ENCODE results near the gene ABCG2. TPM values are rescaled to one million over a fixed set of nuclear protein-coding genes. Genes with fewer than 3 reads are reported as not detected.

Gene ABCG2
- total RNA-seq, 1 experiment from 2014 or later: 0.44 TPM

GRCh38 chr4:88189418-88189738, 30.9 kb upstream of the ABCG2 start:
- DNase-seq (ENCODE audit: low read depth, low spot score): no peak
- CTCF ChIA-PET: interaction anchor here (1.1 kb wide), 1 partner anchor 17 kb away, joined by 3 read pairs; no protein-coding TSS in a partner anchor
- intact Hi-C loops (cut with micrococcal nuclease): no loop called here

DNA sequence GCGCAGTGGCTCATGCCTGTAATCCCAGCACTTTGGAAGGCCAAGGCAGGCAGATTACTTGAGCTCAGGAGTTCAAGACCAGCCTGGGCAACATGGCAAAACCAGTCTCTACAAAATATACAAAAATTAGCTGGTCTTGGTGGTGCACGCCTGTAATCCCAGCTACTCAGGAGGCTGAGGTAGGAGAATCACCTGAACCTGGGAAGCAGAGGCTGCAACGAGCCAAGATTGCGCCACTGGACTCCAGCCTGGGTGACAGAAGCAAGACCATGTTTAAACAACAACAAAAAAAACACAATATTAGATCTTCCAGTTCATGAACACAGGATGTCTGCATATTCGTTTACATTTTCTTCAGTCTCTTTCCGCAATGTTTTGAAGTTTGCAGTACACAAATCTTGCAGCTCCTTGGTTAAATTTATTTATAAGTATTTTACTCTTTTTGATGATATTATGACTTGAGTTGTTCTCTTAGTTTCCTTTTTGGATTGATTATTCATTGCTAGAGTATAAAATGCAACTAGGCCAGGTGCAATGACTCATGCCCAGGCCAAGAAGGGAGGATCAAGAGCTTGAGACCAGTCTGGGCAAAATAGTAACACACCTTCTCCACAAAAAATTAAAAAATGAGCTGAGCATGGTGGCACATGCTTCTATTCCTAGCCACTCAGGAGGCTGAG, 30.4 kb upstream of the ABCG2 start:
- H3K4me2 ChIP-seq (ENCODE audit: low read length): no peak overlapping the region

More at GRCh38 chr4:88189418-88189738, 30.9 kb upstream of the ABCG2 start:
- H3K4me3 ChIP-seq (replicated peaks in 1 of 2; ENCODE audit: low read depth in 1 of 2, low read length in 2 of 2): no peak overlapping the region
- no TSS peak for BruUV-seq (replicated peaks)
- peak overlapping the region; percentile 81 for H2AFZ ChIP-seq (ENCODE audit: low read depth, low read length, poor library complexity, severe bottlenecking)
- H3K36me3 ChIP-seq (ENCODE audit: control insufficient read depth in 1 of 2, insufficient read depth in 2 of 2, low read length in 2 of 2): no peaks in the 10 kb centered on the region
- no peak overlapping the region for H3K27ac ChIP-seq (ENCODE audit: low read depth, low read length)
- no peaks in the 10 kb centered on the region for H4K20me1 ChIP-seq (ENCODE audit: insufficient read depth)
- ChIA-PET RAD21 (ENCODE audit: low non-redundant PET in 1 of 2, low total read pairs in 2 of 2, uncharacterized antibody in 2 of 2, unreplicated experiment in 2 of 2) (no interaction called here), POLR2A (no interaction called here)
- H3K27me3 ChIP-seq (ENCODE audit: insufficient read depth, low read length): no peaks in the 10 kb centered on the region
- no peak overlapping the region for H3K4me2 ChIP-seq (ENCODE audit: low read length)
- no peak for TF ChIP-seq POLR2A (IDR thresholded peaks at IDR 0.05; ENCODE audit: borderline replicate concordance, extremely low read depth, insufficient read depth, insufficient read length)
- TF ChIP-seq CEBPB (IDR thresholded peaks at IDR 0.05; ENCODE audit: low read depth): no peak
- no peaks in the 10 kb centered on the region for H3K9me3 ChIP-seq (ENCODE audit: control insufficient read depth in 1 of 2, insufficient read depth in 1 of 2, low read depth in 1 of 2, low read length in 2 of 2)
- H3K9me2 ChIP-seq (ENCODE audit: insufficient read depth): no peaks in the 10 kb centered on the region
- no peak overlapping the region for H3K9ac ChIP-seq (ENCODE audit: low read length)
- no peaks in the 10 kb centered on the region for H3K79me2 ChIP-seq (ENCODE audit: insufficient read depth, low read length)
- peaks cover 0 to 9% of the 10 kb centered on the region in 2 experiments; a peak in 1 of 4 replicates for H3K4me1 ChIP-seq (ENCODE audit: control insufficient read depth in 1 of 2, insufficient read depth in 2 of 2, low read length in 2 of 2)
- no peak for ATAC-seq

More for the DNA sequence above, 30.4 kb upstream of the ABCG2 start:
- Histone ChIP-seq H3K79me2 (ENCODE audit: insufficient read depth, low read length) (no peaks in the 10 kb centered on the region), H3K9me3 (ENCODE audit: control insufficient read depth in 1 of 2, insufficient read depth in 1 of 2, low read depth in 1 of 2, low read length in 2 of 2) (no peaks in the 10 kb centered on the region), H3K27ac (ENCODE audit: low read depth, low read length) (no peak overlapping the region), H3K9me2 (ENCODE audit: insufficient read depth) (no peaks in the 10 kb centered on the region), H3K27me3 (ENCODE audit: insufficient read depth, low read length) (no peaks in the 10 kb centered on the region), H3K36me3 (ENCODE audit: control insufficient read depth in 1 of 2, insufficient read depth in 2 of 2, low read length in 2 of 2) (no peaks in the 10 kb centered on the region), H3K9ac (ENCODE audit: low read length) (no peak overlapping the region), H2AFZ (ENCODE audit: low read depth, low read length, poor library complexity, severe bottlenecking) (no peak overlapping the region), H3K4me1 (ENCODE audit: control insufficient read depth in 1 of 2, insufficient read depth in 2 of 2, low read length in 2 of 2) (peaks cover 0 to 9% of the 10 kb centered on the region in 2 experiments; a peak in 1 of 4 replicates), H3K4me3 (replicated peaks in 1 of 2; ENCODE audit: low read depth in 1 of 2, low read length in 2 of 2) (no peak overlapping the region), H4K20me1 (ENCODE audit: insufficient read depth) (no peaks in the 10 kb centered on the region)
- no peak for TF ChIP-seq FOSL1 (IDR thresholded peaks at IDR 0.05; ENCODE audit: low read depth)
- no peak for TF ChIP-seq SIN3A (IDR thresholded peaks at IDR 0.05; ENCODE audit: low read depth)
- TF ChIP-seq POLR2AphosphoS5 (IDR thresholded peaks at IDR 0.05; ENCODE audit: low read depth, low read length): no peak
- no peak for TF ChIP-seq POLR2A (IDR thresholded peaks at IDR 0.05; ENCODE audit: borderline replicate concordance, extremely low read depth, insufficient read depth, insufficient read length)
- no peak for TF ChIP-seq SRF (IDR thresholded peaks at IDR 0.05; ENCODE audit: low read depth)
- TF ChIP-seq CBX3 (IDR thresholded peaks at IDR 0.05; ENCODE audit: low read depth): no peak
- TF ChIP-seq, protein P1, sequence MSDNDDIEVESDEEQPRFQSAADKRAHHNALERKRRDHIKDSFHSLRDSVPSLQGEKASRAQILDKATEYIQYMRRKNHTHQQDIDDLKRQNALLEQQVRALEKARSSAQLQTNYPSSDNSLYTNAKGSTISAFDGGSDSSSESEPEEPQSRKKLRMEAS (IDR thresholded peaks at IDR 0.05): no peak
- no peak for TF ChIP-seq RAD21 (IDR thresholded peaks at IDR 0.05; ENCODE audit: low read depth)
- TF ChIP-seq, protein P2, sequence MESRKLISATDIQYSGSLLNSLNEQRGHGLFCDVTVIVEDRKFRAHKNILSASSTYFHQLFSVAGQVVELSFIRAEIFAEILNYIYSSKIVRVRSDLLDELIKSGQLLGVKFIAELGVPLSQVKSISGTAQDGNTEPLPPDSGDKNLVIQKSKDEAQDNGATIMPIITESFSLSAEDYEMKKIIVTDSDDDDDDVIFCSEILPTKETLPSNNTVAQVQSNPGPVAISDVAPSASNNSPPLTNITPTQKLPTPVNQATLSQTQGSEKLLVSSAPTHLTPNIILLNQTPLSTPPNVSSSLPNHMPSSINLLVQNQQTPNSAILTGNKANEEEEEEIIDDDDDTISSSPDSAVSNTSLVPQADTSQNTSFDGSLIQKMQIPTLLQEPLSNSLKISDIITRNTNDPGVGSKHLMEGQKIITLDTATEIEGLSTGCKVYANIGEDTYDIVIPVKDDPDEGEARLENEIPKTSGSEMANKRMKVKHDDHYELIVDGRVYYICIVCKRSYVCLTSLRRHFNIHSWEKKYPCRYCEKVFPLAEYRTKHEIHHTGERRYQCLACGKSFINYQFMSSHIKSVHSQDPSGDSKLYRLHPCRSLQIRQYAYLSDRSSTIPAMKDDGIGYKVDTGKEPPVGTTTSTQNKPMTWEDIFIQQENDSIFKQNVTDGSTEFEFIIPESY (IDR thresholded peaks at IDR 0.05; ENCODE audit: extremely low read depth, insufficient replicate concordance, low read length): no peak
- no peak for TF ChIP-seq JUND (IDR thresholded peaks at IDR 0.05)
- TF ChIP-seq ELF1 (IDR thresholded peaks at IDR 0.05; ENCODE audit: borderline replicate concordance, low read depth): no peak
- RAD21 ChIA-PET (ENCODE audit: low non-redundant PET in 1 of 2, low total read pairs in 2 of 2, uncharacterized antibody in 2 of 2, unreplicated experiment in 2 of 2): no interaction called here
- BruUV-seq (replicated peaks): no TSS peak
- POLR2A ChIA-PET: no interaction called here
- CTCF ChIA-PET: interaction anchor here (1.1 kb wide), 1 partner anchor 17 kb away, joined by 3 read pairs; no protein-coding TSS in a partner anchor
- DNase-seq (ENCODE audit: low read depth, low spot score) (no peak), ATAC-seq (no peak)
- intact Hi-C loops (cut with micrococcal nuclease): no loop called here
